ENCODE results near the gene TSR1. TPM values are rescaled to one million over a fixed set of nuclear protein-coding genes. Genes with fewer than 3 reads are reported as not detected.

The TSR1 gene
- total RNA-seq, 1 donor = 42.0 TPM

DNA sequence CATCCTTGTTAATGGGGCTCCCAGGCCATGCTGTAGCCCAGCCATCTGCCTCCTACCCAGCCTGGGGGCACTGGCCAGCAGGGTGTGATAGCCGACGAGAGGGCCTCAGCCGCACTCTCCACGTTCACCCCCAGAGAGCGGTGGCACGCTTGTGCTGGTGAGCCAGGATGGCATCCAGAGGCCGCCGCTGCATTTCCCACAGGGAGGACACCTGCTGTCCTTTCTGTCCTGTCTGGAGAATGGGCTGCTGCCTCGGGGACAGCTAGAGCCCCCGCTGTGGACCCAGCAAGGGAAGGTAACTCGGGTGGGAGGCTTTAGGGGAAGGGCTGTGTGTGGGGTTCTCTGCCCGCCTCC, 28.5 kb upstream of the TSR1 start:
- peaks cover 1% of the 10 kb centered on the region for H3K4me1 ChIP-seq (ENCODE audit: insufficient read depth, low read length)
- TF ChIP-seq, protein P1, sequence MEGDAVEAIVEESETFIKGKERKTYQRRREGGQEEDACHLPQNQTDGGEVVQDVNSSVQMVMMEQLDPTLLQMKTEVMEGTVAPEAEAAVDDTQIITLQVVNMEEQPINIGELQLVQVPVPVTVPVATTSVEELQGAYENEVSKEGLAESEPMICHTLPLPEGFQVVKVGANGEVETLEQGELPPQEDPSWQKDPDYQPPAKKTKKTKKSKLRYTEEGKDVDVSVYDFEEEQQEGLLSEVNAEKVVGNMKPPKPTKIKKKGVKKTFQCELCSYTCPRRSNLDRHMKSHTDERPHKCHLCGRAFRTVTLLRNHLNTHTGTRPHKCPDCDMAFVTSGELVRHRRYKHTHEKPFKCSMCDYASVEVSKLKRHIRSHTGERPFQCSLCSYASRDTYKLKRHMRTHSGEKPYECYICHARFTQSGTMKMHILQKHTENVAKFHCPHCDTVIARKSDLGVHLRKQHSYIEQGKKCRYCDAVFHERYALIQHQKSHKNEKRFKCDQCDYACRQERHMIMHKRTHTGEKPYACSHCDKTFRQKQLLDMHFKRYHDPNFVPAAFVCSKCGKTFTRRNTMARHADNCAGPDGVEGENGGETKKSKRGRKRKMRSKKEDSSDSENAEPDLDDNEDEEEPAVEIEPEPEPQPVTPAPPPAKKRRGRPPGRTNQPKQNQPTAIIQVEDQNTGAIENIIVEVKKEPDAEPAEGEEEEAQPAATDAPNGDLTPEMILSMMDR (IDR thresholded peaks at IDR 0.05; ENCODE audit: extremely low read depth, low read depth, low read length) = no peak
- peaks cover 4% of the 10 kb centered on the region for H3K36me3 ChIP-seq (ENCODE audit: insufficient read depth, low read length)
- no peaks in the 10 kb centered on the region for H3K9me3 ChIP-seq (ENCODE audit: low read depth, low read length)
- H3K4me2 ChIP-seq (ENCODE audit: insufficient read depth, low read length) = no peak overlapping the region
- DNase-seq (ENCODE audit: insufficient read length, low spot score, missing footprints) = no peak
- H3K27ac ChIP-seq (ENCODE audit: low read depth, low read length) = no peak overlapping the region
- no peak overlapping the region for H3K4me3 ChIP-seq (ENCODE audit: insufficient read depth, low read length)
- H4K20me1 ChIP-seq (ENCODE audit: insufficient read depth, low read length) = peaks cover 5% of the 10 kb centered on the region
- no peaks in the 10 kb centered on the region for H3K79me2 ChIP-seq (ENCODE audit: insufficient read depth, low read length)
- no peaks in the 10 kb centered on the region for H3K27me3 ChIP-seq (ENCODE audit: insufficient read depth, low read length)
- H2AFZ ChIP-seq (ENCODE audit: low read length) = no peak overlapping the region

GRCh38 chr17:2363851-2364762, 27.9 kb upstream of the TSR1 start:
- Histone ChIP-seq H3K36me3 (ENCODE audit: insufficient read depth, low read length) (peaks cover 4% of the 10 kb centered on the region), H3K4me2 (ENCODE audit: insufficient read depth, low read length) (no peak overlapping the region), H3K27ac (ENCODE audit: low read depth, low read length) (no peak overlapping the region), H3K9me3 (ENCODE audit: low read depth, low read length) (no peaks in the 10 kb centered on the region), H3K79me2 (ENCODE audit: insufficient read depth, low read length) (no peaks in the 10 kb centered on the region), H2AFZ (ENCODE audit: low read length) (no peak overlapping the region), H3K4me1 (ENCODE audit: insufficient read depth, low read length) (peaks cover 8% of the 10 kb centered on the region), H3K4me3 (ENCODE audit: insufficient read depth, low read length) (no peak overlapping the region), H3K27me3 (ENCODE audit: insufficient read depth, low read length) (no peaks in the 10 kb centered on the region), H4K20me1 (ENCODE audit: insufficient read depth, low read length) (peaks cover 11% of the 10 kb centered on the region)
- peak; percentile 76 for DNase-seq (ENCODE audit: insufficient read length, low spot score, missing footprints)
- TF ChIP-seq, protein P1 (IDR thresholded peaks at IDR 0.05; ENCODE audit: extremely low read depth, low read depth, low read length) = no peak

DNA sequence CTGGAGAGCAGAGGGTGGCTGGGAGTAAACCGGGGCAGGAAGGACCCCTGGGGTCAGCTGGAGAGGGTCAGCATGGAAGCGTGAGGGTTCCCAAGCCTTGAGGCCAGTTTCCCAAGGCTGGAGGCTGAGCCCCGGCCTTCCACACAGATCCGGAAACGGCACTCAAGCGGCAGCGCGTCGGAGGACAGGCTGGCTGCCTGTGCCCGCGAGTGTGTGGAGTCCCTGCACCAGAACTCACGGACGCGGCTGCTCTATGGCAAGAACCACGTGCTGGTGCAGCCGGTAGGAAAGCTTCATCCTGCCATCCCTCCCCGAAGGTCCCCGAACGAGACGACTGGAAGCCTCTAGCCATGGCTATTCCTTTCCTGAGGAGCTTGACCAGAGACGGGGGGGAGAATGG, 27.1 kb upstream of the TSR1 start:
- Histone ChIP-seq H3K9me3 (ENCODE audit: low read depth, low read length) (no peaks in the 10 kb centered on the region), H4K20me1 (ENCODE audit: insufficient read depth, low read length) (peaks cover 15% of the 10 kb centered on the region), H3K4me2 (ENCODE audit: insufficient read depth, low read length) (no peak overlapping the region), H3K36me3 (ENCODE audit: insufficient read depth, low read length) (peaks cover 4% of the 10 kb centered on the region), H3K27me3 (ENCODE audit: insufficient read depth, low read length) (no peaks in the 10 kb centered on the region), H3K4me3 (ENCODE audit: insufficient read depth, low read length) (no peak overlapping the region), H3K4me1 (ENCODE audit: insufficient read depth, low read length) (peaks cover 10% of the 10 kb centered on the region), H3K79me2 (ENCODE audit: insufficient read depth, low read length) (no peaks in the 10 kb centered on the region), H3K27ac (ENCODE audit: low read depth, low read length) (no peak overlapping the region), H2AFZ (ENCODE audit: low read length) (no peak overlapping the region)
- DNase-seq (ENCODE audit: insufficient read length, low spot score, missing footprints) = peak; percentile 30
- TF ChIP-seq, protein P1 (IDR thresholded peaks at IDR 0.05; ENCODE audit: extremely low read depth, low read depth, low read length) = no peak

DNA sequence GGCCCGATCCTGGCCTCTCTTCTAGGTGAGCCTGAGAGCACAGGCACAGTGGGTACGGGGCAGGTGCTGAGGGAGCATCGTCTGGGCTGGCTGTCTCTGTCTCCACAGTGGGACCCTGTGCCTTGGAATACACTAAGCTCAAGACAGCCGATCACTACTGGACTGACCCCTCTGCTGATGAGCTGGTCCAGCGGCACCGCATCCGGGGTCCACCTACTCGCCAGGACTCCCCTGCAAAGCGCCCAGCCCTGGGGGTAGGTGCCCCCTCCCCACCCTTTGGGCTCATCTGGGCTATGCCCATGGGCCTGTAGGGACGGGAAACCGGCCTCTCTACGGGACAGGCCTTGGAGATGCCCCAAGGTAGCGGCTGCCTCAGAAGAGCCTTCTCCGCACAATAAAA, 26.6 kb upstream of the TSR1 start:
- Histone ChIP-seq H3K9me3 (ENCODE audit: low read depth, low read length) (no peaks in the 10 kb centered on the region), H3K36me3 (ENCODE audit: insufficient read depth, low read length) (peaks cover 4% of the 10 kb centered on the region), H3K27me3 (ENCODE audit: insufficient read depth, low read length) (no peaks in the 10 kb centered on the region), H3K4me2 (ENCODE audit: insufficient read depth, low read length) (no peak overlapping the region), H2AFZ (ENCODE audit: low read length) (no peak overlapping the region), H3K4me1 (ENCODE audit: insufficient read depth, low read length) (peaks cover 10% of the 10 kb centered on the region), H3K79me2 (ENCODE audit: insufficient read depth, low read length) (no peaks in the 10 kb centered on the region), H3K4me3 (ENCODE audit: insufficient read depth, low read length) (no peak overlapping the region), H4K20me1 (ENCODE audit: insufficient read depth, low read length) (peaks cover 20% of the 10 kb centered on the region), H3K27ac (ENCODE audit: low read depth, low read length) (no peak overlapping the region)
- peak; percentile 54 for DNase-seq (ENCODE audit: insufficient read length, low spot score, missing footprints)
- TF ChIP-seq, protein P1 (IDR thresholded peaks at IDR 0.05; ENCODE audit: extremely low read depth, low read depth, low read length) = no peak

Data from osteoblast (primary cell).